HG03442 (cell line): ENCODE measurements around the gene PPP2R5A.
"Not testable (repeated sequence)": the region's sequence is repeated elsewhere in the genome, so short reads cannot be mapped to it uniquely, and the experiment has no call there.

Source experiments
- ATAC-seq: cut with Tn5 transposase; IDR thresholded peaks from one replicate; pipeline ENCODE4 v1.9.1; 2021; ENCODE audit warnings: mild to moderate bottlenecking, moderate library complexity; ENCODE audit not compliant: unreplicated experiment

The PPP2R5A gene

DNA sequence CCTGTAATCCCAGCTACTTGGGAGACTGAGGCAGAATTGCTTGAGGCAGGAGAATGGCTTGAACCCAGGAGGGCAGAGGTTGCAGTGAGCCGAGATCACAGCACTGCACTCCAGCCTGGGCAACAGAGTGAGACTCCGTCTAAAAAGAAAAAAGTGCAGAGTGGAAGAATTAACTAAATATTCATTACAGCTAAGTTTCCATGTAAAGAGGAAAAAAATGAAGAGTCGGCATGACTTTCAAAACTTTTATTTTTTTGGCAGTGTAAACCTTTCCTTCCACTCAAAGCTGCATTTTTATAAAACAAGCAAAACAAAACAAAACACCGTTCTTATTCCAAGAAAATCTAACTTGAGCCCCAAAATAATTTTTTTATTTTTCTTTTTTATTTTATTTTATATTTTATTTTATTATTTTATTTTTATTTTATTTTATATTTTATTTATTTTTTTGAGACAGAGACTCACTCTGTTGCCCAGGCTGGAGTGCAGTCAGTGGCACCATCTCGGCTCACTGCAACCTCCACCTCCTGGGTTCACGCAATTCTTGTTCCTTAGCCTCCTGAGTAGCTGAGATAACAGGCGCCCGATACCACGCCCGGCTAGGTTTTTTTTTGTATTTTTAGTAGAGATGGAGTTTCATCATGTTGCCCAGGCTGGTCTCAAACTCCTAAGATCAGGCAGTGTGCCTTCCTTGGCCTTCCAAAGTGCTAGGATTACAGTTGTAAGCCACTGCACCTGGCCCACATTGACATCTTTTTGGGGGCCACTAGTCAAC is 66.6 kb downstream of the PPP2R5A start:
- no peak for ATAC-seq

DNA sequence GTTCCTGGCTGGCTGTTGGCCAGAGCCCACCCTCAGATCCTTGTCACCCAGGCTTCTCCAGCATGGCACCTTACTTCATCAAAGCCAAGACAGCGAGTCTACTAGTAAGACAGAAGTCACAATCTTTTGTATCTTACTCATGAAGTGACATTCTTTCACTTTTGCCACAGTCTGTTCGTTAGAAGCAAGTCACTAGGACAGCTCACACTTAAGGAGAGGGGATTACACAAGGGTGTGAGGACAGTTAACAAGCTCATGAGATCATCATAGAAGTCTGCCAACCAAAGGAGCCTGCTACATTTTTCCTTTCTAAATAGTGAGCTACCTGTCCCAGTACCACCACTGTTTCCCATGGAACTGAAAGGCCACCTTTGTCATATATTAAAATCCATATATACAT is 68.0 kb downstream of the PPP2R5A start:
- no peak for ATAC-seq

DNA sequence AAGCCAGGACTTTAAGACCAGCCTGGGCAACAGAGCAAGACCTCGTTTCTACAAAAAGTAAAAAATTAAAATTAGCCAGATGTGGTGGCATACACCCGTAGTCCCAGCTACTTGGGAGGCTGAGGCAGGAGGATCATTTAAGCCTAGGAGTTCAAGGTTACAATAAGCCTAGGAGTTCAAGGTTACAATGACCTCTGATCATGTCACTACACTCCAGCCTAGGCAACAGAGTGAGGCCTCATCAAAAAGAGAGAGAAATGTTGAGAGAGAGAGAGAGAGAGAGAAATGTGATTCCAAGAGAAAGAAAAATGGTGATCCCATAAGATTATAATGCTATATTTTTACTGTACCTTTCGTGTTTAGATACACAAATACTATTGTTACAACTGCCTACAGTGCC is 69.3 kb downstream of the PPP2R5A start:
- ATAC-seq, result no peak

DNA sequence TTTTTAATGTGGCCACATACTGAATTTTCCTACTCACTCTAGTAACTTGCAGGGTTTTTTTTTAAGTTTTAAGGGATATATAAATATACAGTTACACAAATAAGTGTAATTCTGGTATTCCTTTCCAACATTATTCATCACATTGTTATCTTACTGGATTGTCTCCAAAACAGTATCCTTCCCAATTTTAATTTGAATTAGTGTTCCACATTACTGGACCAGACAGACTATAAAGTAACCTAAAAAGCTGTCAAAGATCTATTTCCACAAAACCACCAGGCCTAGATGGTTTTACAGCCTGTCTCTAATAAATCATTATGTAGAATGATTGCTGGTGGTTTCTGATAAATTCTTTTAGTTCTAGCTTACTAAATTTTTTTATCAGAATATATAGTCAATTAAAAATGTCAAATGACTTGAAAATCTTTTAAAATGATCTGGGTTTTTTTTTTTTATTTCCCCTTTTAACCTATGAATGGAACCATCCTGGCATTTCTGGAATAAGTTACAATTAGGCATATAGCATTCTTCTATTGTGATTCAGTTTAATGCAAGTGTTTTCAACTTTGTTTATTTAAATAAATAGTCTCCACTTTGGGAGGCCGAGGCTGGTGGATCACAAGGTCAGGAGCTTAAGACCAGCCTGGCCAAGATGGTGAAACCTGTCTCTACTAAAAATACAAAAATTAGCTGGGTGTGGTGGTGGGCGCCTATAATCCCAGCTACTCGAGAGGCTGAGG is 70.2 kb downstream of the PPP2R5A start:
- no peak for ATAC-seq

DNA sequence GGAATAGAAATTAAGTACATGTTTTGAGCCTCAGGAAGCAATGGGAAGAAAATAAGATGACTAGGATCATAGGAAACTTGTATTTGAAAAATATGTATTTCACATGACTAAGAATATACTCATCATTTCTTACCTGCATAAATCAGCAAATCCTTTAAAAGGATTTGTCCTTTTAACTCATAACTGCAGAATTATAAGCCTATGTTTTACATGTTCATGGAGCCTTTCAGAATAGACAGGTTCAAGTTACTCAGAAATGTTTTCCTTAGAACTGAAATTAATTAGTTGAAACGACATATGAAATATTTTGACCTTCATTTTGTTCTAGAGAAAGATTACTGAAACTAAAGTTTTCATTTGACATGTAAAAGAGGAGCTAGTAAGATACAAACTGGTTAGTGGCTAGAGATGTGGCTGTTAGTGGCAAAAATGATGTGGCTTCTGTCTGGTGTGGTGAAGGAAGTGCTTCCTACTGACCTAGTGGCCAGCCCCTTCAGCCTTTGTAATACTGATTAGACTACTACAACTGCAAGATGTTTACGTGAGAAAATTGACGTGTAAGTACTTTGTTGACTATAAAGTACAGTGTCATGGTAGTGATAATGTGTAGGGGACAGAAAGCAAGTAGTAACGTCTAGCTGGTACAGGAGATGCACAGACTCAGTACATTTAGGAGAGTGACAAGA is 74.7 kb downstream of the PPP2R5A start:
- no peak for ATAC-seq

DNA sequence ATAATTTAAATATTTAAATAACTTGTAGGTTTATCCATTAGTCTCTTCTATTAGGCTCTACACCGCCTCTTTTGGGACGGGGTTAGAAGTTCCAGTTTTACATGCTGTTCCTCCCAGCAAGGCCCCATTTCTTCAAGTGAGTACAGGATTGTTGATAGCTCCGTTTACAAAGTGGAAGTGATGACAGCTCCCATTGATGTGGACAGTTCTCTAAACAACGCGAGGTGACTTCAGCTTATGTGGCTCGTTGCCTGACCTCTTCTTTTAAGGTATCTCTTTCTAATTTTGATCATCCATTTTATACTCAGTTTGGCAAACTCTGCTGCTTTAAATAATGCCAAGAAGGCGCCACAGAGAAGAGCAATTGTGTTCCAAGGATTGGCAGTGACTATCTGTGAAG is 79.8 kb downstream of the PPP2R5A start:
- no peak for ATAC-seq

DNA sequence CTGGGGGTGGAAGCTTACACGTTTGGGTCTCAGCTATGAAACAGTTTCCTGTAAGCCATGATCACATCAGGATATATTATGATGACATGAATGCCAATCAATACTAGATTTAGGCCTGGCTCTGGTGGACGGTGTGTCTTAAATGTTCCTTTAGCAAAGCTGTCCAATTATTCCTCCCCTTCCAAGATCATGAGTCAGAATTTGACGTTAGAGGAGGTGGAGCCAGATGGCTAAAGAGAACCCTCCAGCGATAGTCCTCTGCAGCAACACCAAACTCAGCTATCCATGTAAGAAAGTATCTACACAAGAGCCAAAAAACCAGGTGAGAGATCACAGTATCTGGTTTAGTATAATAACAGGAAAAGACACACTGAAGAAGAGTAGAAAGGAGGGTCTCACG is 81.7 kb downstream of the PPP2R5A start:
- no peak for ATAC-seq

DNA sequence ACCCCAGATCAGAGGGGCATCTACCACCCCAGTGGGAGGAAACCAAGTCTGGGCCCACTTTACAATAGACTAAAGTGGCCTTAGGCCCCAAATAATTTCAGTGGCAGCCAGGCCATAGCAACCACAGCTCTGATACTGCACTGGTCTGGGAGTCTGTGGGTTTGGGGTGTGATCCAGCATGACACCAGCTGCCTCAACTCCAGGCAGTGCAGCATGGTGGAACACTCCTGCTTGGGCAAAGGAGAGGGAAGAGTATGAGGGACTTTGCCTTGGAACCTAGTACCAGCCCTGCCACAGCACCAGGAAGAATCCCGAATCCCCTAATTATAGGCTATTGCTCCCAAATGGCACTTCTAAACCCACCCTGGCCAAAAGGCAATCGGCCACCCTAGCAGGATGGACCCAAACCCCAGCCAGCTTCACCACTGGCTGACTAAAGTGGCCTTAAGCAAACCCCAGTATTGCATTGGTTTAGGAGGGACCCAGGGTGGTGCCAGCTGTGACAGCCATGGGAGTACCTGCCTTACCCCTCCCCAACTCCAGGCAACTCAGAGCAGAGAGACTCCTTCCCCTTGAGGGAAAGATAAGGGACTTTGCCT is 82.4 kb downstream of the PPP2R5A start:
- no peak for ATAC-seq

DNA sequence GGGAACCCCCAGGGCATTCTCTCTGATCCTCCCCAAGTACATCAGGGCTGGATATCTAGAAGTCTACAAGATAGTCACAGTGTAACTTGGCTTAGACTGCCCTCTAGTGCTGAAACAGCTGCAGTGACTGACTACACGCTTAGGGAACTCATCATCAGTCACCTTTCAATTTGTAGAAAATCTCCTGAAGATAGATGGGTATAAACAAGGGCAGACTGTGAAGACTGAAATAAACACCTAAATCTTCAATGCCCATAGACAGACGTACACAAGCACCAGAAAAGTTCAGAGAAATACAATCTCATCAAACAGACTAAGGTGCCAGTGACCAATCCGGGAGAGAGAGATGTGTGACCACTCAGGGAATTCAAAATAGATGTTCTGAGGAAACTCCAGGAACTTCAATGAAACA is 82.9 kb downstream of the PPP2R5A start:
- peak; percentile 83 for ATAC-seq

DNA sequence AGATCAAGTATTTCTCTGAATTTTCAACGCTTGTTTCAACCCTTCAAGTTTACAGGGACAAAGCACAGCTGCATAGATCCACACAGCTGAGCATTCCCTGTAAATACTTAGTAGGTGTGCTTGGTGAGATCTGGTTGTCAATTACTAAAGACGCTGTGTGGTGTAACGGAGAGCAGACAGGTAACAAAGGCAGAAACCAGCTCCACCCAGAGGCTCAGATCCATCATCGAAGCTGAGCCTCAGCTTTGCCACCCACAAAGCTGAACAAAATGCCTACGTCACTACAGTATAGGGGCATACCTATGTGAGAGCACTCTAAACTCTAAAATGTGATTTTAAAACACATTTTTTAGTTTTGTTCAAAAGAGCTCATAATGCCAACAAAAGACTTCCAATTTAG is 90.8 kb downstream of the PPP2R5A start:
- ATAC-seq, result no peak

DNA sequence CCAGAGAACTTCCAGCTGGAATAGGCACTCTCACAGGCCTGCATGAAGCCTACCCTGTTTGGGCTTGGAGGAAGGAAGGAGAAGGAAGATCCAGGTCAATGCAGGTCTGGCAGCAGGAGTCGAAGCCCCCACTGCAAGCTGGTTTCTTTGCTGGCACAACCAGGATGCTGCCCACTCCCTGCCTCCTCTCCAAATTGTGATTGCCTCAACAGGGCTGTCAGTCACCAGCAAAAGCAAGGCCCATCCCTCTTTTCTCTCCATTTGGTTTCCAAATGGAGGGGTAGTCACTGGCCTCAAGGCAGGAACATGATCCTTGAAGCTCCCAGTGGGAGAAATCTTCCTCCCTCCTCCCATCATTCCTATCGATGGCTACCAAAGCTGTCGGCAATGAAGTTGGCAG is 92.4 kb downstream of the PPP2R5A start:
- ATAC-seq, result no peak

DNA sequence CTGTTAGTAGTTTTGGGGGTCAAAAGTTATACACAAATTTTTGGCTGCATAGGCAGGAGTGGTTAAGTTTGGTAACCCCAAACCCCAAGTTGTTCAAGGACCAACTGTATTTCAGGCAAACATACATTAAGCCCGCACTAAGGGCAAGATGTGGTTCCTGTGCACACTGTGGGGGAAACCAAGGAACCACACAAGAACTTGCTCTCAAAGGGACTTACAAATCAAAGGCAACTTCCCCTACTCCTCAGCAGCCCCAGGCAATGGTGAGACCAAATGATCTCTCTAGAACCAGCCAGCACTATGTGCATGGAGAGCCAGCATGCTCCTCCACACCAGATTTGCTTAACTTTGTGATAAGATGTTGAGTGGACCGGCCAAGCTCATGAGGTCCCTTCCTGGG is 94.2 kb downstream of the PPP2R5A start:
- ATAC-seq, result no peak

DNA sequence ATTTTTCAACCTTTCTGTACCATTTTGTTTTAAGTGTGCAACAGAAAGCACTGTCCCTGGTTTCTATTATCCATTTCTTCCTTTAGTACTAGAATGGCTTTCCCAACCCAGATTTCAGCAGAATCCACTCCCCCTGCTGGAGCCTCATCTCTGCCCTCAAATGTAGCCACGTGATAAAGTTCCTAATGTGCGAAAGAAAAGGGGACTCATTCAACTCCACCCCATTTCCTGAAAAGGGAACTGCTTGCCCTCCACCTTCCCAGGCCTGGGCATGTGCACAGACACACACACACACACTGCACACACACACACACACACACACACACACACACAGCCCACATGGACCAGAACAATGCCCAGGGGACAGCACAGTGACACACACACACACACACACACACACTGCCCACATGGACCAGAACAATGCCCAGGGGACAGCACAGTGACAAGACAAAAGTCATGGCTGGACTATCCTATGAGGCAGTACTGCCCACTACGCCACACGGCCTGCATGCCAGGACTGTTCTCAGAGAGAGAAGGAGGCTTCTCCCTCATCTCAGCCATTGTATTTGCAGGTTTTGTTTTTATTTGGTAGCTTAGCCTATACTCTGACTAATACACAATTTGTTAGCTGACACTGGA is 96.3 kb downstream of the PPP2R5A start:
- ATAC-seq, result no peak

DNA sequence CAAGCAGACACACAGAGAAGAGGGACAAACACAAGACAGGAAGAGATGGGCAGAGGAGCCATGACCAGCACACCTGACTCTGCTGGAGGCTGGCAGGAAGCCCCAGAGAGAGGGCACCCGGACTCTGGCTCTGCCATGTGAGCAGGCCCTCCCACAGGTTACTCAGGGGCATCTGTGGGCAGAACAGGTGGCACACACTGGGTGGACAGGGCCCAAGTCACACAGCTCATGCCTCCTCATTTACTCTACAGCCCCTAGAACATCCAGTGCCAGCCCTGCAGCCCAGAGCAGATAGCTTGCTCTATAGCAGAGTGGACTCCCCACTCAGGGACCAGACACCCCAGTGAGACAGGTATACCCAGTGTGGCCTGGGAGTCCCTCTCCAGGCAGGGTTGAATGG is 100.8 kb downstream of the PPP2R5A start:
- no peak for ATAC-seq

DNA sequence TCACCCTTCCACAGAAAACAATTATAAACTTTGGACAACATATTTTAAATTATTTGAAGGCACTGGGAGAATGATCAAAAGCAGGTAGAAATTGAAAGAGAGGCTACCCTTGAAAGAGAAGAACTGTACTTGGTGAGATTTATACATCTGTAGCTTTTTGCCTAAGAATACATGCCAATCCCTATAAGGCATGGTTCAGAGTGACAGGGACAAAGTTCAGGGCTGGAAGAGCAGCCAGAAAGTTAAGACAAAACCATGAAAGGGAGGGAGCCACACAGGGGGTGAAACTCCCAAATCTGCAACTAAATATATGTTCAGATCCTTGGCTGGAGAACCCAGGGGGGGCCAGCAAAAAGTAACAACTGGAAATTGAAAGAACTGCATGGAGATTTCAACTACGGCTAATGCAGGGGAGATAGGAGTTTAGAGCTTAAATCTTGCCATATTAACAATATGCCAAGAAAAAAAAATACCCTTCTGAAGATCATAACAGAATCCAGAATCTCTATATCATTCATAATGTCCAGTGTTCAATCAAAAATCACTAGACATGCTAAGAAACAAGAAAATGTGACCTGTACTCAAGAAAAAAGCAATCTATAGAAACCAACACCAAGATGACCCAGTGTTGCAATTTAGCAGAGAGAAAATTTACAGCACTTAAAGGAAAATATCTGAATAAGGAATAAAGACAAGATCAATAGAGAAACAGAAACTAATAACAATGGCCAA is 103.9 kb downstream of the PPP2R5A start:
- ATAC-seq, result no peak

DNA sequence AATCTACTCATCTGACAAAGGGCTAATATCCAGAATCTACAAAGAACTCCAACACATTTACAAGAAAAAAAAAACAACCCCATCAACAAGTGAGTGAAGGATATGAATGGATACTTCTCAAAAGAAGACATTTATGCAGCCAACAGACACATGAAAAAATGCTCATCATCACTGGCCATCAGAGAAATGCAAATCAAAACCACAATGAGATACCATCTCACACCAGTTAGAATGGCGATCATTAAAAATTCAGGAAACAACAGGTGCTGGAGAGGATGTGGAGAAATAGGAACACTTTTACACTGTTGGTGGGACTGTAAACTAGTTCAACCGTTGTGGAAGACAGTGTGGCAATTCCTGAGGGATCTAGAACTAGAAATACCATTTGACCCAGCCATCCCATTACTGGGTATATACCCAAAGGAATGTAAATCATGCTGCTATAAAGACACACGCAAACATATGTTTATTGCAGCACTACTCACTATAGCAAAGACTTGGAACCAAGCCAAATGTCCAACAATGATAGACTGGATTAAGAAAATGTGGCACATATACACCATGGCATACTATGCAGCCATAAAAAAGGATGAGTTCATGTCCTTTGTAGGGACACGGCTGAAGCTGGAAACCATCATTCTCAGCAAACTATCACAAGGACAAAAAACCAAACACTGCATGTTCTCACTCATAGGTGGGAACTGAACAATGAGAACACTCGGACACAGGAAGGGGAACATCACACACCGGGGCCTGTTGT is 110.6 kb downstream of the PPP2R5A start:
- ATAC-seq, result not testable (repeated sequence)

DNA sequence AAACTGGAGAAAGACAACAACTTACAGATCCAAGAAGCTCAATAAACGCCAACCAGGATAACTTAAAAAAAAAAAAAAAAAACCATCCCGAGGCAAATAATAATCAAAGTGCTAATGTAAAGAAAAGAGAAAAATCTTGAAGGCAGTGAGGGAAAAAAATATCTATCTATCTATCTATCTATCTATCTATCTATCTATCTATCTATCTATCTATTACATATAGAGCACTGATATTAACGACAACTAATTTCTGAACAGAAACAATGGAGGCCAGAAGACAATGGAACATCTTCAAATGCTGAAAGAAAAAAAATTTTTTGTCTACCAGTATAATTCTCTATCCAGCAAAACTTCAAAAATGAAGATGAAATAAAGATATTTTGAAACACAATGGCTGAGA is 111.4 kb downstream of the PPP2R5A start:
- ATAC-seq, result no peak

DNA sequence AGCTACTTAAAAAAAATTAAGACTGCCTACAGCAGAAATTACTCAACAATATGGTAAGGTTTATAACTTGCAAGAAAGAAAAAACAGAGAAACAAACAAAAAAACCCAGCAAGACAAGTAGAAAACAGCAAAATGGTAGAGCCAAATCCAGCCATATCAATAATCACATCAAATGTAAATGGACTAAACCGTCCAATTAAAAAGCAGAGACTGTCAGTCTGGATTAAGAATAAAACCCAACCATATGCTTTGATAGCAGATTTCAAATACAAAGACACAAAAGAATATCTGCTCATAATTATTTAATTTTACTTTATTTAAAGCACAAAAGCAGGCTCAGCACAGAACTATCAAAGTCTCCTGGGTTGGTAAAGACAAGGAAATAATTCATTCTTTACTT is 112.0 kb downstream of the PPP2R5A start:
- ATAC-seq, result no peak

DNA sequence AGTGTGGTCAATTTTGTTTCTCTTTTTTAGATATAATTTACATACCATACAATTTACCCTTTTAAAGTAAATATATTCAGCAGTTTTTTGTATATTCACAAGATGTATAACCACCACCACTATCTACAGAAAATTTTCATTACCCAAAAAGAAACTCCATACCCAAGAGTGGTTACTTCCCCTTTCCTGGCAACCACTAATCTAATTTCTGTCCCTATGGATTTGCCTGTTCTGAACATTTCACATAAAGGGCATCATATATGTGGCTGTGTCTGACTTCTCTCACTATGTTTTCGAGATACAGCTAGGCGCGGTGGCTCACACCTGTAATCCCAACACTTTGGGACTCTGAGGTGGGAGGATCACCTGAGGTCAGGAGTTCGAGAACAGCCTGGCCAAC is 115.8 kb downstream of the PPP2R5A start:
- no peak for ATAC-seq
